DOHH2 (cell line): ENCODE results near the gene KANK4.

Experiments
- CTCF ChIP-seq: fragments of 200-600 bp; sonication (generic); IDR thresholded peaks from one replicate; pipeline ENCODE4 v1.5.1; 2014; ENCODE audit warnings: antibody characterized with exemption, mild to moderate bottlenecking, low read depth, low read length; ENCODE audit not compliant: poor library complexity, severe bottlenecking
- EZH2phosphoT487 ChIP-seq: fragments of 200-600 bp; sonication (generic); IDR thresholded peaks from 2 replicates; pipeline ENCODE4 v1.6.1; 2017; ENCODE audit warnings: borderline replicate concordance, mild to moderate bottlenecking, antibody characterized with exemption, low read length, moderate library complexity, mixed read lengths

- TF ChIP-seq CTCF: no peak
- no peak for TF ChIP-seq EZH2phosphoT487
These were observed 4.5 kb downstream of the KANK4 start for GRCh38 chr1:62314454-62315350.
